CD4-positive, alpha-beta T cell treated with Interleukin-15 for 4 hours (primary cell): ENCODE data around the gene IDH3B.
"Not testable (repeated sequence)": the region's sequence is repeated elsewhere in the genome, so short reads cannot be mapped to it uniquely, and the experiment has no call there.

ENCODE experiments used
- DNase-seq: peaks from one replicate; pipeline ENCODE4 v3.0.0-alpha.2; 2020; ENCODE audit warnings: low spot score

IDH3B gene

GRCh38 chr20:2663887-2664719, at the start of gene IDH3B:
IDH3B (minus strand) TSS chr20:2664216; CDS start chr20:2664188, 28 bp downstream.
- peak; percentile 92 for DNase-seq

- DNase-seq: peak; percentile 56
Observed at GRCh38 chr20:2713285-2713684, 49.3 kb upstream of the IDH3B start.

- no peak for DNase-seq
Observed at GRCh38 chr20:2709205-2709981, 45.4 kb upstream of the IDH3B start.

- DNase-seq: no peak
Observed at GRCh38 chr20:2708665-2709064, 44.6 kb upstream of the IDH3B start.

GRCh38 chr20:2708073-2708415, 44.0 kb upstream of the IDH3B start:
- DNase-seq: no peak

GRCh38 chr20:2707353-2708072, 43.5 kb upstream of the IDH3B start:
- DNase-seq: no peak

- DNase-seq: no peak
Observed at GRCh38 chr20:2706688-2707352, 42.8 kb upstream of the IDH3B start.

GRCh38 chr20:2705931-2706645, 42.1 kb upstream of the IDH3B start:
- DNase-seq: no peak

GRCh38 chr20:2703716-2704475, 39.9 kb upstream of the IDH3B start:
- DNase-seq: no peak

GRCh38 chr20:2701671-2702081, 37.7 kb upstream of the IDH3B start:
- DNase-seq: no peak

GRCh38 chr20:2700913-2701620, 37.1 kb upstream of the IDH3B start:
- DNase-seq: no peak

GRCh38 chr20:2699775-2700413, 35.9 kb upstream of the IDH3B start:
- DNase-seq: no peak

- no peak for DNase-seq
Observed at GRCh38 chr20:2698912-2699311, 34.9 kb upstream of the IDH3B start.

GRCh38 chr20:2698186-2698817, 34.3 kb upstream of the IDH3B start:
- no peak for DNase-seq

- no peak for DNase-seq
Observed at GRCh38 chr20:2697768-2698167, 33.8 kb upstream of the IDH3B start.

GRCh38 chr20:2696646-2697045, 32.6 kb upstream of the IDH3B start:
- DNase-seq: no peak

- not testable (repeated sequence) for DNase-seq
Observed at GRCh38 chr20:2695984-2696525, 32.0 kb upstream of the IDH3B start.

- no peak for DNase-seq
Observed at GRCh38 chr20:2695206-2695983, 31.4 kb upstream of the IDH3B start.
